GM18858 (cell line): ENCODE data around the gene ANGPTL7.
"Not testable (repeated sequence)": the region's sequence is repeated elsewhere in the genome, so short reads cannot be mapped to it uniquely, and the experiment has no call there.

Experiments
- ATAC-seq: cut with Tn5 transposase; IDR thresholded peaks from one replicate; pipeline ENCODE4 v1.9.1; 2021; ENCODE audit not compliant: unreplicated experiment

The ANGPTL7 gene

DNA sequence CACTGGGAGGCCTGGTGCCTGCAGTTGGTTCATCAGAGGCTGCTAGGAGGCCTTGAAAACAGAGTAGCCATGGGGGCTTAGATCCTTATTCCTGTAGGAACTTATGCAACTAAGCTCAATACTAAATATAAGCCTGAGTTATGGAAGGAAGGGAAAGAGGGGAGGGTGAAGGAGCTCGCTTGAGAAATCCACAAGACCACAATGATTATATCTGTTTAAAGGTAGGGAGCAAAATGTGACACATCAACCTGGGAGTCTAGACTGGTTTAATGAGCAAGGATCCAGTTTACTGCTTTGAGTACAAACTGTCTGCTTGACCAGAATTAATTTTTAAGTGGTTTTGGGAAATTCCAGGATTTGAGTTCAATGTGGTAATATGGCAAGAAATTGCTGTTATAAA is 20.4 kb upstream of the ANGPTL7 start:
- no peak for ATAC-seq

DNA sequence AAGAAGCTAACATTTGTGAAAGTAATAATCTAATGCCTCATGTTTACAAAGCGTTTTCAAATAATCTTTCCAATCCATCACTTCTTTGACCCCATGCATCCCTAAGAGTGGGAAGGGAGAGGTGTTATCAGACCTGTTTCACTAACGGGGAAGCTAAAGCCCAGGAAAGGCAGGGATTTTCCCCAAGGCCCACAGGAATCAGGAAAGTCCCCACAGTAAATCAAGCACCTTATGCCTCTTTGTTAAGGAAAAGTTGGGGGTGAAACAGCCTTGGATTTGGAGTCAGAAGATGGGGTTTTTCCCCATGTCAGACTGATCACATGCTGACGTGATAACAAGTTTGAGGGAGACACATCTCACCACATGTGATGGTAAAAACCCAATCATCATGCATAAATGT is 20.0 kb upstream of the ANGPTL7 start:
- ATAC-seq = no peak

DNA sequence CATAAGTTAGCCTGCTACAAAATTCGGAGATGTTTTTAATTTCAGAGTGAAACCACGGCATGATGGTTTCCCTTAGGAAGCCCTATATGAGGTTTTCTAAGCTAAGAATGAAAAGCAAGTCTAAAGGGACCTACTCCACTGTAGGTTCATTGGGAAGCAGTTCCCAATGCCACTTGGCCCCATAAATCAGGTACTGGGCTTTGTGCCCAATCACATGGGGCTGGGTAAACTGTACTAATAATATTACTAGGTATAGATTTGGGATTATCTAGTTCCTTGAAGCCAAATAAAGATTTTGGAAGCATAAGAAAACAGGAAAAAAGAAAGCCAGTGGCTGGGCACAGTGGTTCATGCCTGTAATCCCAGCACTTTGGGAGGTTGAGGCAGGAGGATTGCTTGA is 19.1 kb upstream of the ANGPTL7 start:
- no peak for ATAC-seq

DNA sequence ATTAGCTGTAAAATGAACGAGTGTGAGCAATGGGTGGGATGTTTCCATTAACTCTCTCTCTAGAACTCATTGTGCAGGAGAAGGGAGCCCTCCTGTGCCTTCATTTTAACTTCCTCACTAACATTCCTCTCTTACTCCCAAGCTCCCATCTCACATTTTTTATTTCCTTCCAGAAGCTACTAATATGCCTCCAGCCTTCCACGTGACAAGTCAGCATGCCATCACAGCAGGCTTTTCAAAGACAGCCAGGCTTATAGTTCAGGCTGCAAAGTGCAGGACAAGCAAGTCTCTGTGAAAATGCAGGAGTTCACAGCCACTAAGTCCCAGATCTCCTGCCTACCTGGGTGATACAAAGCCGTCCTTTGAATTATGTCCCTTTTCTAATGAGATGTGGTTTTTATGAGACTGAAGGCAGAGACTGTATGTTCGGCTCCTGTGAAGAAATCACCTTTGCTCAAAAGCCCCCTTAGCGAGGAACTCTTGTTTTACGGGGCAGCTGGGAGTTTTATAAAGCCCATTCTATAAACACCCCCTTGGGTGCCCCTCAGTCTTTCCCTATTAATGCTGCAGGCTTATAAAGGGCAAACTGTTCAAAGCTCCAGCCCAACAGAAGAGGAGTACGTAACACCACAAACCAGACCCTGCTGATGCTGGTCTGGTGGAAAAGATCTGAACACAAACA is 14.8 kb upstream of the ANGPTL7 start:
- ATAC-seq = no peak

DNA sequence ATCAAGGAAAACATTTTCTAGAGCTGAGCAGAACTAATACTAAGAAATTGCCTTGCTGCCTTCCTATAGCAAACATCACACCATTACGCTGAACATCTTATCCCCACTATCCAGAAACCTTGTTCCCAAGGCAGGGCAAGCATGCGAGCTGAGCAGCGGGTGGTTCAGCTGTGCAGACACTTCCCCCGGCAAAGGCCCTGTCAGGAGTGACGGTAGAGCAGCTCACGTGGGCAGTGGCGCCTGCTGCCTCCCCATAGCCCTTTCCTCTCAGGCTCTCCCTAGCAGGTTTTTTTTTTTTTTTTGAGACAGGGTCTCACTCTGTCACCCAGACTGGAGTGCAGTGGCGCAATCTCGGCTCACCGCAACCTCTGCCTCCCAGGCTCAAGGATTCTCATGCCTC is 13.7 kb upstream of the ANGPTL7 start:
- ATAC-seq = no peak

DNA sequence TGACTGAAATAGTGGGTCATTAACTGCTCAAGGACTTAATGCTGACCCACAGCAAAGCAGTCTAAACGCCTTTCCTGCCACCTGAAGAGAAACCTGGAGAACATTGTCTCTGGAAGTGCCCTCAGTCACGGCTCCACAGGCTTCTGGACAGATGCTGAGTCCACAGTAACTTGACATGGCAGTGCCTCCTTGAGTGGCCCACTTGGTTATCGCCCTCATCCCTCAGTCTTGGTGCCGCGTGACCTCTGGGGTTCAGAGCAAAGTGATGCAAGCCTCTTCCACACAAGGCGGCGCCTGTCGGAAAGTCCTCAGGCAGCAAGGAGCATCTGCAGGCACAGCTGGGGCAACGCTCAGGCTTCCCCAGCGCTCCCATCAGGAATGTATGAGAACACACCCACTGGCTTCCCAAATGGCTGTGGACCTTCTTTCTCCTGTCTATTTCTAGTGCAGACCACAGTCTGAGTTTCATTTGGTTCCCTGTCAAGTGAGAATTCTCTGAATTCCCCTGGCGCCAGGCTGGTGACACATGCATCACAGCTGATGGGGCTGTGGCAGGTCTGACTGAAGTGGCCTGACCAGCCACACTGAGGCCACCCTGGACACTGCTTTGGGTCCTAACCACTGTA is 13.0 kb upstream of the ANGPTL7 start:
- ATAC-seq = no peak

DNA sequence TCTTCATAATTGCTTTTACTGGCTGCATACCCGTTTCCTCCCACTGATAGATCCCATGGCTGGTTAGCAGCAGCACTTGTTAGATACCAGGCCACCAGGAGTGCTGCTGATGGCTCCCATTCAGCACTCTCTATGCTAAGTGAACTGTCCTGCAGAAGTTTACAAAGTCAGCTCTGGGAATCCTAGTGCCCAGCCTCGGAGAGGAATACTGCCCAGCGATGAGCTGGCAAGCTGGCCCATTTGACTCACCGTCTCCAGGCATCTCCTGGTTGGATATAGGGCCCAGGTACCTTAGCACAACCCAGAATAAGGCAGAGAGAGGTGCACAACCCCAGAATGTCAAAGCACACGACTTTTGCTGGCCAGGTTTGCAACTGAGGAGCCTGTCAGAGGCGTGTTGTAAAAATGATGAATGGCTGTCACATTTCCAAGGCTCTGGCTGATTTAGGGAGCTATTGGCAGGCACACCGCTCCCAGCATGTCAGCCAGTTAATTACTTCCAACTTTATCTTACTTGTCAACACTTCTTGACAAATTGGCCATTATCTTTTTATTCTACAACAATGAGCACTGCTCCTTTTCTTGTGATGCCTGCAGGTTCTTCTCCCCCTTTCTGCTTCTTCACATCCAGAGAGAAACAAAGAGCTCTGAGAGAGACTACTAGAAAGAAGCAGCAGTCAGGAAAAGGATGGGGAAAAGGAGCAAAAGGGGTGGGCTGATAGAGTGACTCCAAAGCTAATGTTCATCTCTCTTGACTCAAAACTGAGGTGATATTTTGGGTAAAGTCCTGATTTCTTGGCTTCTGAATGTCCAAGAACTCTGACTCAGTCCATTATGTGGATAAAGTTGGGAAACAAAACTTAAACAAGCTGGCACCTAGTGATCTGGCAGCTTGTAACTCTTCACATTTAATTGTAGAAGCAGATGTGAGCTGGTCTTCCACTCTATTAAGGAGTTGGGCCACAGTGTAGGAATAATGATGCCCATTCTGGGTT is 10.8 kb upstream of the ANGPTL7 start:
- no peak for ATAC-seq

DNA sequence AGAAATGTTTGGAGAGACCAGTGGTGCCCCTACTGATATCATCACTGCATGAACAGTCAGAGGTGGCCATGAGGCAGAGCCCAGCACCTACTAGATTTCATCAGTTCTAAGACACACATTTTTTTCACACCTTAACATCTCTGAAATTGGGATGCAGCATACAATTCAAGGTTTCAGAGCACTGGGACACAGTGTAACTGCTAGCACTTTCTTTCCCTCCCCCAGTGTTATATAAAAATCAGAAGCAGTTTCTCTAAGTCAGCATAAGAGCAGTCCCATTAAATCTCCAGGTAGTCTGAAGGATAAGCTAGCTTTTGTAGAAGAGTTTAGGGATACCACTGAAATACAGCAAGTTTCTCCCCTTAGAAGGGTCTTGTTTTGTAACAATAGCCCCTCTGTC is 10.0 kb upstream of the ANGPTL7 start:
- ATAC-seq = no peak

DNA sequence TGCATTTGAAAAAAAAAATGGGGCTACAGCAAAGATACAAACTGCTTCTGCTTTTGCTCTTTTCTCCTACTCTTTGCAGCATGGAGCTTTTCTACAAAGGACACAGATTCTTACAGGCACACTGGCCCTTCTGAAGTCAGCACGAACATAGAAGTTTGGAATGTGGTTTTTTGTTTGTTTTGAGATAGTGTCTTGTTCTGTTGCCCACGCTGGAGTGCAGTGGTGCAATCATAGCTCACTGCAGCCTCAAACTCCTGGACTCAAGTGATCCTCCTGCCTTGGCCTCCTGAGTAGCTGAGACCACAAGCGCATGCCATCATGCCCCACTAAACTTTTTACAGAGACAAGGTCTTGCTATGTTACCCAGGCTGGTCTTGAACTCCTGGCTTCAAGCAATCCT is 9.4 kb upstream of the ANGPTL7 start:
- ATAC-seq = not testable (repeated sequence)

DNA sequence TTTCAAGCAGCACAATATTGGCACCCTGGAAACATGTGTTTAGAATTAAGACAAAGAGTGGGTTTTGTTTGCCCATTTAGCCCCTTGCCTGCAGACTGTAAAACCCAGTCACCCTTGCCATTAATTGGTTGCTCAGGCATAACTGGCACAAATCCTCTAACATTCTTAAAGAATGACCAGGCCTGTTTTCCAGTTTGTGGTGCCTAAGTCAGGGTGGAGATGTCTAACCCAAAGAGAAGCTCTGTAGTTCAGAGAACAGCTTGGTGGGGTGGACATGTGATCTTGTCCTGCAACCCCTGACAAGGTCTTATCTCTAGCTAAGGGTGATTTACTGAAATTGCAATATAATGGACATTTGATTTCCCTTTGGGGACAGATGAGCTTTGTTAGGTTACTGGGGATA is 8.8 kb upstream of the ANGPTL7 start:
- ATAC-seq = no peak

DNA sequence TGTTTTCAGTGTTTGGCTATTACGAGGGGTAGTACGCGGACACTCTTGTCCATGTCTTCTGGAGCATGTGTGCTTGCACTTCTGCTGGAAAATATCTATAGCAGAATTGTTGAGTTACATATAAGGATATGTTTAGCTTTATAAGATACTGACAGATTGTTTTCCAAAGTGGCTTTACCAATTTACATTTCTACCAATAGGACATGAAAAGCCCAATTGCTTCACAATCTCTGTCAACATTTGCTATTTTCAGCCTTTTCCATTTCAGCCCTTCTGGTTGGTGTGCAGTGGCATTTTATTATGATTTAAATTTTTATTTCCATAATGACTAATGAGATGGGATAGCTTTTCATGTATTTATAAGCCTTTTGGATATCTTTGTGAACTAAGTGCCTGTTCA is 6.3 kb upstream of the ANGPTL7 start:
- ATAC-seq = no peak

DNA sequence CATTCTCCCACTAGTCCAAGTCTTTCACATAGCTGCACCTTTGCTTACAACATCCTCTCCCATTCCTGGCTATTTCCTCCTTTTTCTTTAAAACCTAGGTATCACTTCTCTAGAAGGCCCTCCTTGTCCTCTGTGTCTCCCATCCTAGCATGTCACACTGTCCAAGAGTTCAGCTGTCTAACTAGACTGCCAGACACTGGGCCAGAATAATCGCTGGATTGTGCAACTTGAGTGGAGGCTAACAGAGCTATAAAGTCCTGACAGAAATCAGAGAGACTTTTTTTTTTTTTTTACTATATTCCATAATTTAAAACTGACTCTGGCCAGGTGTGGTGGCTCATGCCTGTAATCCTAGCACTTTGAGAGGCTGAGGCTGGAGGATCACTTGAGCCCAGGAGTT is 4.2 kb upstream of the ANGPTL7 start:
- ATAC-seq = no peak

DNA sequence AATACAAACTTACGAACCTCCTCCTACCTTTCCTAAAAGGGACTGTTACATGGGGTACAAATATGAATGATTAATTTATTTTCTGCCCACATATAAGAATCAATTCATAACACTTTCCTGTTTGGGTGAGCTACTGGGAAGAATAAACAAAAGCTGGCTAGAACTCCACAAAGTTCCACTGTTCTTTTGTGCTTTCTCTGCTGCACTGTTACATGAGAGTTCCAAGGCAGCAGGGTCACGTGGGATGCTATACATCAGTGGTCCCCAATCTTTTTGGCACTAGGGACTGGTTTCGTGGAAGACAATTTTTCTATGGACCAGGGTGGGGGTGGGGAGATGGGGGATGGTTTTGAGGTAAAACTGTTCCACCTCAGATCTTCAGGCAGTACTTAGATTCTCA is 2.2 kb upstream of the ANGPTL7 start:
- ATAC-seq = no peak

DNA sequence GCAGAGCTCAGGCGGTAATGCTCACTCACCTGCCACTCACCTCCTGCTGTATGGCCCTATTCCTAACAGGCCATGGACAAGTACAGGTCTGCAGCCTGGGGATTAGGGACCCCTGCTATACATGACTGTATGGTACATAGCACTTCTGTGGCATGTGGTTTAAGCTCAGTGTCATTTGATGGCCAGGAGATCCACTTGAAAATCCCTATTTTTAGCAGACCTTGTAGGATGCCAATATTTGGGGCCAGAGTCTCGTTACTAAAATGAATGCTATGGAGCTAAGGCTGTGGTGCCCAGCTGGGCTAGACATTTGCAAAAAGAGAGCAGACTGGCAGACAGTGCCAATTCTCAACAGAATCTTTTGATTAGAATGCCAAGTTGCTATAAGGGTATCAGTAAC is 1.7 kb upstream of the ANGPTL7 start:
- ATAC-seq = no peak

DNA sequence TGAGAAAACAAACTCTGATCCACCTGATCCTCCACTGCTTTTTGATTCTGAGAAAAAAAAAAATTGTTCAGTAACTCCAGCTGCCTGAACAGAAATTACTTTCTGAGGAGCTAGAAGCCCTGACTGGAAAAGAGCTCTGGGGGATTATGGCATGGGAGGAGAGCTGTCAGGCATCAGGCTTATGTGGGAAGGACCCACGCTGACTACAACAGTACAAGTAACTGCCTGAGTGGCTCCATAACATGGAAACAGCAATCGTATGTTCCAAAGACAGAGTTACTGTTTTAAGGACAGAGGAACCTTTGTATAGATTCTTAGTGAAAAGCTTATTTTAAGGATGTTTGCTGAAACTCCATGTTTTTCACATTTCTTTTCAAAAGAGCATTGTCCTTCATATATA is 1.2 kb upstream of the ANGPTL7 start:
- ATAC-seq = no peak

DNA sequence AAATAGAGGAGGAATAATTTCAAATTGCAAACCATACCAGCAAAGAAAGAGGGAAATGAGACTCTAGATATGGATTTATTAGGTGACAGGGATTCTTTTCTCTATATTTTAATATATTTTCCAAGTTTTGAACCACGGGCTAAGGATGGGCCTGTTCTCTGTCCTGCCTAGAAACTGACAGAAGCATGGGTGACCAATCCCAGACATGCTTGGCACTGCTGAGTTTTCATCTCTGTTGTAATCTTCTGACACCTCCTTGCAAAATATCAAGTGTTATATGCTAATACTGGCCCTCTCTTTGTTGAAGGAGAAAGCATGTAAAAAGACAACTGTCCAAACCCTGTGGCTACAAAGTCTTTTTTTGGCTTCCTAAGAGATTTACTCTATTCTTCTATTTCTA is 774 bp upstream of the ANGPTL7 start:
- ATAC-seq = no peak

DNA sequence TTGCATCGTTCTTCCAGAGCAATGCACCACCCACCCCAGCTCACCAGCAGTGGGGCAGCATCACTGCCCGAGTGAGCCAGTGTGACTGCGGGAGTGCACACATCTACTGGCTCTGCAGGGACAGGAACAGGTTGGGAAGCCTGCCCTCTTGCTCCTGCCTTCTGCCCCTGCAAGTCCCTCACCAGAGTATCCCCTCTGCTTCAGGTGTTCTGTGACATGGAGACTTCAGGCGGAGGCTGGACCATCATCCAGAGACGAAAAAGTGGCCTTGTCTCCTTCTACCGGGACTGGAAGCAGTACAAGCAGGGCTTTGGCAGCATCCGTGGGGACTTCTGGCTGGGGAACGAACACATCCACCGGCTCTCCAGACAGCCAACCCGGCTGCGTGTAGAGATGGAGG is 4.2 kb downstream of the ANGPTL7 start:
- ATAC-seq = no peak

DNA sequence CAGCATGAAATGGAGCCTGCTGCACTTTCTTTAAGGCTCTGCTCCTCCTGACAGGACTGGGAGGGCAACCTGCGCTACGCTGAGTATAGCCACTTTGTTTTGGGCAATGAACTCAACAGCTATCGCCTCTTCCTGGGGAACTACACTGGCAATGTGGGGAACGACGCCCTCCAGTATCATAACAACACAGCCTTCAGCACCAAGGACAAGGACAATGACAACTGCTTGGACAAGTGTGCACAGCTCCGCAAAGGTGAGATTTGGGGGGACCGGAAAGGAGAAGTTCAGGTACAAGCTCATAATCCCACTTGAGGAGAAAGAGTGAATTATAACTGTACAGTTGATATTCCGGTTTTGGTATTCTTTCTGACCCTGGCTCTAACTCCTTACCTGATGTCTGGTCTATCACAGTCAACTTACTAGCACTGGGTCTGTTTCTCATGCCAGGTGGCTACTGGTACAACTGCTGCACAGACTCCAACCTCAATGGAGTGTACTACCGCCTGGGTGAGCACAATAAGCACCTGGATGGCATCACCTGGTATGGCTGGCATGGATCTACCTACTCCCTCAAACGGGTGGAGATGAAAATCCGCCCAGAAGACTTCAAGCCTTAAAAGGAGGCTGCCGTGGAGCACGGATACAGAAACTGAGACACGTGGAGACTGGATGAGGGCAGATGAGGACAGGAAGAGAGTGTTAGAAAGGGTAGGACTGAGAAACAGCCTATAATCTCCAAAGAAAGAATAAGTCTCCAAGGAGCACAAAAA is 5.4 kb downstream of the ANGPTL7 start:
- ATAC-seq = no peak

DNA sequence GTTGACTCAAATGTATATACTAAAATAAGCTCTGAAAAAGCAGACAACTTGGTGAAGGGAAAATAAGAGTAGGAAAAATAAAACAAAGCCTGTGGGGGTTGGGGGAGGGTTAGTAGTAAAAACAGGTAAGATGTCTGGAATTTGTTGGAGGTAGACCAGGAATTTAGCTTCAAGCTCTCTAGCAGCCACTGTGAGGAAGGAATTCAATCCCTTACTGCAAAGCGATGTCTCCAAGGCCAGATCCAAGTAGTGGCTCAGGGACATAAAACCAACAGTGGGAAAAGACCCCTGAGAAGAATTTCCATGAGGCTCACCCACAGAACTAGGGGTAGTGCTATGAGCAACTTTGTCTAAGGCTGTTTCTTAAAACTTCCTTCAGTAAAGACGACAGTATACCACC is 7.8 kb downstream of the ANGPTL7 start:
- ATAC-seq = no peak

DNA sequence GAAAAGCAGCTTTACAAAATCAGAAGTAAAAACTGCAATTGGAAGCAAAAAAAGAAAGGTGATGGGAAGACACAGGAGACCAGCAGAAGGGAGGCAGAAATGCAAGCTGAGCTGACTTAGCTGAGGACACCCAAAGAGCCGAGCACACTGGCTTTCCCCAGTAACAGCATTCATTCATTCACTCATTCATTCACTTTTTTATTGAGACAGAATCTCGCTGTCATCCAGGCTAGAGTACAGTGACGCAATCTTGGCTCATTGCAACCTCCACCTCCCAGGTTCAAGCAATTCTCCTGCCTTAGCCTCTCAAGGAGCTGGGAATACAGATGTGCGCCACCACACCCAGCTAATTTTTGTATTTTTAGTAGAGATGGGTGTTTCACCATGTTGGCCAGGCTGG is 8.2 kb downstream of the ANGPTL7 start:
- ATAC-seq = no peak

DNA sequence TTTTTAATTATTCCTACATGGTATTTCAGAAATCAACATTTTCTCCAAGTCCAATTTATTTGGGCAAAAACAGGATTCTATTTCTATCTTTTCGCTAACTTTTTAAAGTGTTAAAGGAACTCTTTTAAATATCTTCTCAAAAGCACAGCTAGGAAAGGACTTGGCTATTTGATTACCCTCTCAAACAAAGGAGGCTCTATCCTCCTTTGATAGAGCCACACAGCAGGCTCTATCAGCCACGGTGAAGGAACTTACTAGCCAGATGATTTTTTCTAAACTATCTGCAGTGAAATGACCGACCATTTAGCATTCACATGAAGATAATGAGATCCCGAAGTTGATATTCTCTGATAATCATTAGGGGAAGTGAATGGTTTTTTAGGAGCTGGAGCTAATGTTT is 9.1 kb downstream of the ANGPTL7 start:
- no peak for ATAC-seq
